Measurements from ENCODE around the gene OR8B12.

OR8B12 gene

DNA sequence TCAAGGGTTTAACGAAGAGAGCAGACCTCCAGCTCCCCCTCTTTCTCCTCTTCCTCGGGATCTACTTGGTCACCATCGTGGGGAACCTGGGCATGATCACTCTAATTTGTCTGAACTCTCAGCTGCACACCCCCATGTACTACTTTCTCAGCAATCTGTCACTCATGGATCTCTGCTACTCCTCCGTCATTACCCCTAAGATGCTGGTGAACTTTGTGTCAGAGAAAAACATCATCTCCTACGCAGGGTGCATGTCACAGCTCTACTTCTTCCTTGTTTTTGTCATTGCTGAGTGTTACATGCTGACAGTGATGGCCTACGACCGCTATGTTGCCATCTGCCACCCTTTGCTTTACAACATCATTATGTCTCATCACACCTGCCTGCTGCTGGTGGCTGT is 26.7 kb upstream of the OR8B12 start:
- H3K9me3 ChIP-seq = no peaks in the 10 kb centered on the region
- no peak overlapping the region for H3K4me3 ChIP-seq
- H3K4me2 ChIP-seq = no peak overlapping the region
- H3K4me1 ChIP-seq = no peaks in the 10 kb centered on the region
- H4K20me1 ChIP-seq = no peaks in the 10 kb centered on the region
- no peak overlapping the region for H3K27ac ChIP-seq
- no peak for TF ChIP-seq Cebpa-rat (IDR thresholded peaks at IDR 0.05)
- no peak overlapping the region for H3K9ac ChIP-seq
- no peaks in the 10 kb centered on the region for H3K36me3 ChIP-seq
- H3K27me3 ChIP-seq = no peaks in the 10 kb centered on the region

DNA sequence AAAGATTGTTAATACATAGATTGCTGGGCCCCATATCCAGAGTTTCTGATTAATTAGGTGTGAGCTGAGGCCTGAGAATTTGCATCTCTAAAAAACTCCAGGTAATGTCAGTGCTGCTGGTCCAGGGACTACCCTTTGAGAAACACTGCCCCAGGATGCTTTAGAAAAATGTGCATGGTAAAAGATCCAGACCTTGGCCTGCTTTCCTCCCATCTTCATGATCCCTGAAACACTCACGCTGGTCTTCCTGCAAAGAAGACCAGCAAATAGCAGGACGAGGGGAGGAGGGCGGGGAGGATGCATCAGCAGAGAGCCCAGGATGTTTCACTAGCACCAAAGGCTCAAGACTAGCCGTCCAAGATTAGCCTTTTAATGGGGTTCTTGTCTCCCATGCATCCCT is 26.2 kb upstream of the OR8B12 start, which contains the start of gene OR8A1:
Gene OR8A1 (plus strand): TSS at position 301 of the 400 bp plus-strand sequence. CDS start 123 bp downstream, outside the sequence.
- Histone ChIP-seq H3K4me3 (no peak within 1 kb of the TSS), H3K4me2 (no peak within 1 kb of the TSS), H3K27me3 (no peaks in the 10 kb centered on the region), H3K36me3 (no peaks in the 10 kb centered on the region), H3K27ac (no peak within 1 kb of the TSS), H3K9me3 (no peaks in the 10 kb centered on the region), H3K9ac (no peak within 1 kb of the TSS), H3K4me1 (no peaks in the 10 kb centered on the region), H4K20me1 (no peaks in the 10 kb centered on the region)
- no peak for TF ChIP-seq Cebpa-rat (IDR thresholded peaks at IDR 0.05)

DNA sequence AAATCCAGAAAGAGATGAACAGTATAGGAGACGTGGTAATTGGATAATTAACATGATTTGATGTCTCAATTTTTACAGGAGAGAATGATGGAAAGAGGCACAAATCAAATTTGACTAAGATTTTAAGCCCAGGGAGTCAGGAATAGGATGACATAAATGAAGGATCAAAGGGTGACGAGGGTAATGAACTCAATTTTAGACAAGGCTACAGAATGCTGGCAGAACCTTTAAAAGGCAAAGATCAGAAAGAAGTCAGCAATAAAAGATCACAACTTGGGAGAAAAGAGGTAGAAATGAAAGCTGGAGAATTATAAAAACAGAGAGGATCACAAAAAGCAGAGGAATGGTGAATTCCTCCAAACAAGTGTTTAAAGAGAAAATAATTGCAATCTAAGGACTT is 13.4 kb upstream of the OR8B12 start:
- Histone ChIP-seq H3K9me3 (no peaks in the 10 kb centered on the region), H3K9ac (no peak overlapping the region), H3K4me2 (no peak overlapping the region), H3K4me1 (no peaks in the 10 kb centered on the region), H3K27ac (no peak overlapping the region), H4K20me1 (no peaks in the 10 kb centered on the region), H3K27me3 (no peaks in the 10 kb centered on the region), H3K36me3 (no peaks in the 10 kb centered on the region), H3K4me3 (no peak overlapping the region)
- TF ChIP-seq Cebpa-rat (IDR thresholded peaks at IDR 0.05) = no peak

- Histone ChIP-seq H3K27ac (no peak overlapping the region), H3K4me2 (no peak overlapping the region), H3K36me3 (no peaks in the 10 kb centered on the region), H3K4me3 (no peak overlapping the region), H3K4me1 (no peaks in the 10 kb centered on the region), H4K20me1 (no peaks in the 10 kb centered on the region), H3K9ac (no peak overlapping the region), H3K27me3 (no peaks in the 10 kb centered on the region), H3K9me3 (no peaks in the 10 kb centered on the region)
- no peak for TF ChIP-seq Cebpa-rat (IDR thresholded peaks at IDR 0.05)
Observed at GRCh38 chr11:124551987-124552386, 8.5 kb upstream of the OR8B12 start.

DNA sequence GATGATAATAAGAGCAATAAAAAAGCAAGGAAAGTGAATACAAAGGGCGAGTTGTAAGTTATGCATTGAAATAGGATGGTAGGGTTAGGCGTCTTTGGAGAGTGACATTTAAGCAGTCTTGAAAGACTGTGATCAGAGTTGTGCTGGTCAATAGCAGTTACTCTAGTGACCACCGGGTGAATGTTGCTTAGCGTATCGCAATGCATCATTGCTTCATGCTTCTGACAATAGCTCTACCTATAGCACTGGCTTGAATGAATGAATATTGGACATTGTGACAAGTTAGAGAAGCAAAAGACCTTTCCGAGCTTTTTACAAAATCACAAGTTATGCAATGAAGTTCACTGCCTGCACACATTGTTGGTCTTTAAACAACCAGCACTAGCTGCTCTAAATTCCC is 7.7 kb upstream of the OR8B12 start:
- H3K4me1 ChIP-seq = no peaks in the 10 kb centered on the region
- no peak overlapping the region for H3K4me3 ChIP-seq
- H3K9ac ChIP-seq = no peak overlapping the region
- TF ChIP-seq Cebpa-rat (IDR thresholded peaks at IDR 0.05) = no peak
- H3K4me2 ChIP-seq = no peak overlapping the region
- H3K9me3 ChIP-seq = no peaks in the 10 kb centered on the region
- H3K27me3 ChIP-seq = no peaks in the 10 kb centered on the region
- H3K27ac ChIP-seq = no peak overlapping the region
- no peaks in the 10 kb centered on the region for H3K36me3 ChIP-seq
- no peaks in the 10 kb centered on the region for H4K20me1 ChIP-seq

GRCh38 chr11:124543145-124543544 is 309 bp downstream of the OR8B12 start:
- Histone ChIP-seq H3K9me3 (no peaks in the 10 kb centered on the region), H3K4me3 (no peak overlapping the region), H3K27me3 (no peaks in the 10 kb centered on the region), H3K27ac (no peak overlapping the region), H3K4me1 (no peaks in the 10 kb centered on the region), H3K9ac (no peak overlapping the region), H4K20me1 (no peaks in the 10 kb centered on the region), H3K36me3 (no peaks in the 10 kb centered on the region), H3K4me2 (no peak overlapping the region)
- TF ChIP-seq Cebpa-rat (IDR thresholded peaks at IDR 0.05) = no peak

DNA sequence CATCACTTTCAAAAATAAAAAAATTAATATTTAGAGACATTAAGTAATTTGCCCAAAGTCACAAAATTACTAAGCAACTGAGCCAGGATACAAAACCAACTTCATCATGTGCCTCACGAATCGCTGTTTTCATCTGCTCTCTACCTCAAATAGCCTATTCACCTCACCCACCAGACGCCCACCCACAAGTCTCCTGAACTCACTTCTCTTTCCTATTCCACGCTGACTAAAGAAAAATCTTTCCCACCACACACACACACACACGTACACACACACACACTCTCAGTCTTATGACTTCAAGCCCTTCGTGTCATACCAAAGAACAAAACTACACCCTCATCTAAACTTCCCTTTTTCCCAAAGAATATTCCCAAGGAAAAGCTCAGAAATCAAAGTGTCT is 2.2 kb downstream of the OR8B12 start:
- no peaks in the 10 kb centered on the region for H3K36me3 ChIP-seq
- H3K27ac ChIP-seq = no peak overlapping the region
- H3K27me3 ChIP-seq = no peaks in the 10 kb centered on the region
- H3K9me3 ChIP-seq = no peaks in the 10 kb centered on the region
- H3K4me3 ChIP-seq = no peak overlapping the region
- H3K4me2 ChIP-seq = no peak overlapping the region
- TF ChIP-seq Cebpa-rat (IDR thresholded peaks at IDR 0.05) = no peak
- H3K4me1 ChIP-seq = no peaks in the 10 kb centered on the region
- H3K9ac ChIP-seq = no peak overlapping the region
- no peaks in the 10 kb centered on the region for H4K20me1 ChIP-seq

DNA sequence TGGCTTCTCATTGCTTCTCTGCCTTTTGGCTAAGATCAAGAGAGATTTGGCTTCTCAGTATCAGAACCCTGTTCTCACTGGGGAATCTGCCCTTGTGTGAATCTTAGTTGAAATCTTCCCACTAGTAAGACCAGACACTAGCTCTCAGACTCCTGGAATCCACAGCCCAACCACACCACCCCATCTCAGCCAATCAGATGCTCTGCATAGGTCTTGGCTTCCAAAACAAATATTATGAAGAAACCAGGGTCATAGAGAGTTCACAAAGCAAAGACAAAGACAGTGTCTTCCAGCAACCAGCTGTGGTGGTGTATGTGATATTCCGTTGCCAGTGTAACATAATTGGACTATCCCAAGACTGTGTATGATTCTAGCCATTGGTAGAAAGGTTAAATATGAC is 5.4 kb downstream of the OR8B12 start:
- no peak overlapping the region for H3K27ac ChIP-seq
- no peaks in the 10 kb centered on the region for H3K36me3 ChIP-seq
- H3K27me3 ChIP-seq = no peaks in the 10 kb centered on the region
- H3K4me1 ChIP-seq = no peaks in the 10 kb centered on the region
- H4K20me1 ChIP-seq = no peaks in the 10 kb centered on the region
- H3K4me3 ChIP-seq = no peak overlapping the region
- no peaks in the 10 kb centered on the region for H3K9me3 ChIP-seq
- no peak for TF ChIP-seq Cebpa-rat (IDR thresholded peaks at IDR 0.05)
- H3K9ac ChIP-seq = no peak overlapping the region
- no peak overlapping the region for H3K4me2 ChIP-seq

DNA sequence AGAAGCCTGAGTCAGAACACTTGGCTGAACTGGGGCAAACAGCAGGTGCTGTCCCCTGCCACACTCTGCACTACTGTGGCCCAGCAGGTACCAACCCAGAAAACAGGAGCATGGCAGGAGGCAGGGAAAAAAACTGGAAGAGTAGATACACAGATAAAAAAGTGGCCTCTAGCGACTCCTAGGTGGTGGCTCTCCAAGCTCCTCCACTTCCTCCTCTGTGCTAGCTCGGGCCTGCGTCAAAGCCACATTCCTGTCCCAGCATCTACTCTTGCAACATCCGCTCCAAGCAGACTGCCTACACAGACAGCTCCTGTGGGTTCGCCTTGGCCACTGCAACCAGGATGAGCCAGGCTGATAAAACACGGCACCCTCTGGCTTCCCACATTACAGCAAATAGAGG is 6.9 kb downstream of the OR8B12 start:
- H3K9ac ChIP-seq = no peak overlapping the region
- no peak for TF ChIP-seq Cebpa-rat (IDR thresholded peaks at IDR 0.05)

DNA sequence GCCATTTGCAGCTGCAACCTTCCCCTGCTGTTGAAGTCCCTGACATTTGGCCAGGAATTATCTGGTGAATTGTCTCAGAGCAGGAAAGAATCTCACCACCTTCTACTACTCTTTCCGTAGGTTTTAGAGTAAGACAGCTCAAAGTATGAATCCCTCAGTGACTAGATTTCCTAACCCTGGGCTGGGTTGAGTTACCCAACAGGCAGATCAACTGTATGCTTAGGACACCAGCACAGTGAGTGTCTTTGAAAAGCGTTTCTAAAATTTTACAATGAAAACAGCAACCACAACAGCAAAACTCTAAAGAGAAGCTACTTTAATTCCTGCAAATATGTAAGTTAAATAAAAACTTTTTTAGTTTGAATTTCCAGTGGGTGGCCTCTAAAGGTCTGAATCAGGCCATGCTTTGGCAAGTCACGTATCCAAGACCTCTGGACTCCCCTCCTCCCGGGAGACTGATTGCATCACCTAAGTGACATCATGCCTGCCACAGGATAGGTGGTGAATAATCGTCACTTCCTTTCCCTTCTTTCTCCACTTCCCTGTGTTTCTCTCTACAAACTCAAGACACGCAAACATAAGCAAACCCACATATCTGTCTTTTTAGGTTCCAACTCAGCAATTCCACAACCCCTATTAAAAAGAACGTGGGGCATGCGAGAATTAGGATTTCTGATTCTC is 7.8 kb downstream of the OR8B12 start:
- Histone ChIP-seq H3K9ac (no peak overlapping the region), H3K27ac (no peak overlapping the region), H3K36me3 (no peaks in the 10 kb centered on the region), H3K4me3 (no peak overlapping the region), H3K4me1 (no peaks in the 10 kb centered on the region), H4K20me1 (no peaks in the 10 kb centered on the region), H3K9me3 (no peaks in the 10 kb centered on the region), H3K27me3 (no peaks in the 10 kb centered on the region), H3K4me2 (no peak overlapping the region)
- no peak for TF ChIP-seq Cebpa-rat (IDR thresholded peaks at IDR 0.05)

More for the DNA sequence above, 6.9 kb downstream of the OR8B12 start:
- no peaks in the 10 kb centered on the region for H4K20me1 ChIP-seq
- no peak overlapping the region for H3K27ac ChIP-seq
- H3K27me3 ChIP-seq = no peaks in the 10 kb centered on the region
- H3K36me3 ChIP-seq = no peaks in the 10 kb centered on the region
- no peak overlapping the region for H3K4me2 ChIP-seq
- no peak overlapping the region for H3K4me3 ChIP-seq
- no peaks in the 10 kb centered on the region for H3K4me1 ChIP-seq
- H3K9me3 ChIP-seq = no peaks in the 10 kb centered on the region

GRCh38 chr11:124534051-124534450 is 9.4 kb downstream of the OR8B12 start:
- H4K20me1 ChIP-seq = no peaks in the 10 kb centered on the region

More at GRCh38 chr11:124534051-124534450, 9.4 kb downstream of the OR8B12 start:
- TF ChIP-seq Cebpa-rat (IDR thresholded peaks at IDR 0.05) = no peak
- Histone ChIP-seq H3K27ac (no peak overlapping the region), H3K36me3 (no peaks in the 10 kb centered on the region), H3K27me3 (no peaks in the 10 kb centered on the region), H3K9me3 (0 out of 2 replicates have a peak, but pooled peaks cover 3% of the 10 kb centered on the region), H3K4me1 (no peaks in the 10 kb centered on the region), H3K9ac (no peak overlapping the region), H3K4me3 (no peak overlapping the region), H3K4me2 (no peak overlapping the region)

Data from BLaER1 (cell line).